Activated naive CD8-positive, alpha-beta T cell treated with anti-CD3 and anti-CD28 coated beads, Interleukin-2, amount 50 U/mL, for 24 hours (primary cell): ENCODE data around the gene LRRC9.
"Not testable (repeated sequence)": the region's sequence is repeated elsewhere in the genome, so short reads cannot be mapped to it uniquely, and the experiment has no call there.

Experiments
- ATAC-seq: fragments of 150-1000 bp; cut with Tn5 transposase; one replicate; pipeline ENCODE4 v1.10.0; 2021
- DNase-seq: peaks from one replicate; pipeline ENCODE4 v3.0.0; 2021
- H3K27ac Mint-ChIP-seq: one replicate; pipeline ENCODE4 v1.8.0; 2021; ENCODE audit warnings: mild to moderate bottlenecking, mixed read lengths
- H3K27me3 Mint-ChIP-seq: one replicate; pipeline ENCODE4 v1.8.0; 2021; ENCODE audit warnings: mixed read lengths
- H3K36me3 Mint-ChIP-seq: one replicate; pipeline ENCODE4 v1.8.0; 2021; ENCODE audit warnings: low read depth, mixed read lengths
- H3K4me1 Mint-ChIP-seq: one replicate; pipeline ENCODE4 v1.8.0; 2021; ENCODE audit warnings: mixed read lengths
- H3K4me3 Mint-ChIP-seq: one replicate; pipeline ENCODE4 v1.8.0; 2021; ENCODE audit warnings: mild to moderate bottlenecking, moderate library complexity, mixed read lengths
- H3K9me3 Mint-ChIP-seq: one replicate; pipeline ENCODE4 v1.8.0; 2021; ENCODE audit warnings: mixed read lengths

LRRC9 gene

DNA sequence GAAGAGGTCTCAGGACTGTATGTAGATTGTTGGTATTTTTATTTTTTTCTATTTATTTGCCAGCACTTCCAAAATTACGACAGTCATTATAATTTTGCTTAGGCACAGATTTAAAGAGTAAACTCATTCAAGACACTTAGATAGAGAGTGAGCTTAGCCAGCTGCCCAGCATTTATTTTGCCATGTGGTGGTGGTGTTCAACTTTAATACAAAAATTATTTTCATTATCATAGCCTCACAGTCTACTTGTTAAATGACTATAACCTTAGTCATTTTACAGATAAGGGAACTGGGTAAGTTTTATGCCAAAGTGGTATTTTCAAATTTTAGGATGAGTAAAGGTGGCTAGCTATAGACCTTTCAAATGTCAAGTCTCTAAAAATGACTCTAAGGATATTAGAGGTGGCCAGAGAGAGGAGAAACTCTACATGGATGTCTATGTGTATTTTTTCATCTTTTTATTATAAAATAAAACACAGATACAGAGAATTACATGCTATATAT is 66.7 kb downstream of the LRRC9 start:
- H3K4me3 Mint-ChIP-seq: no peak overlapping the region
- H3K4me1 Mint-ChIP-seq: no peaks in the 10 kb centered on the region
- no peaks in the 10 kb centered on the region for H3K27me3 Mint-ChIP-seq
- H3K27ac Mint-ChIP-seq: no peak overlapping the region
- ATAC-seq (no peak), DNase-seq (no peak)
- no peaks in the 10 kb centered on the region for H3K9me3 Mint-ChIP-seq
- no peaks in the 10 kb centered on the region for H3K36me3 Mint-ChIP-seq

DNA sequence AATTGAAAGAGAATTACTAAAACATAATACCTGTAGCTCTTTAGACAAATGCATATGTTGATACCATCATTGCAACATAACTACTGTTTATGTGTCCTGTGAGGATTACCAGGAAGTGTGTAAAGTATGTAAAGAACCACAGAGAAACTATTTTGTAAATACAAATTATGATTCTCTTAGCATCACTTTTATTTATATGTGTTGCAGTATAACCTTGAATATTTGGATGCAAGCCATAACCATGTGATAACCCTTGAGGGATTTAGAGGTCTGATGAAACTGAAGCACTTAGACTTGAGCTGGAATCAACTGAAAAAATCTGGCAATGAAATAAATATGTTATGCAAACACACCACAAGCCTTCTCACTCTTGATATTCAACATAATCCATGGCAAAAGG is 77.5 kb downstream of the LRRC9 start:
- H3K4me3 Mint-ChIP-seq: no peak overlapping the region
- H3K36me3 Mint-ChIP-seq: no peaks in the 10 kb centered on the region
- H3K9me3 Mint-ChIP-seq: no peaks in the 10 kb centered on the region
- H3K4me1 Mint-ChIP-seq: no peaks in the 10 kb centered on the region
- no peak overlapping the region for H3K27ac Mint-ChIP-seq
- DNase-seq: no peak
- H3K27me3 Mint-ChIP-seq: peaks cover 2% of the 10 kb centered on the region
- no peak for ATAC-seq

DNA sequence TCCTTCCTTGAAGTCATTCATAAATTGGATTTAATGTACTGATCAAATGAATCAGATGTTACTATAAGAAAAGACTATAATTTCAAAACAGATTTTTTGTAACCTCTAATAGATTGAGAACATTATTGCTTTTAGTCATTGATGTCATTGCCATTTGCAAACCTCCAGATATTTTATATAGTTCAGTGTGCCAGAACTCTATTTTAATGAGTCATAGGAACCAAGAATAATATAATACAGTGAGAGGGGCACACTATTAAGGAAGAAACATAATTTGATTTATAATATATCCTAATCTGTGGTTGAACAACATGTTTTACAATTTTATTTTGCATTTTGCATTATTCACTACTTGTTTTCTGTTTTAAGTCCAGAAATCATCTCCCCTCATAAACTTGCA is 78.0 kb downstream of the LRRC9 start:
- Mint-ChIP-seq H3K27me3 (peaks cover 2% of the 10 kb centered on the region), H3K9me3 (no peaks in the 10 kb centered on the region), H3K4me3 (no peak overlapping the region), H3K27ac (no peak overlapping the region), H3K4me1 (no peaks in the 10 kb centered on the region), H3K36me3 (no peaks in the 10 kb centered on the region)
- DNase-seq (no peak), ATAC-seq (no peak)

DNA sequence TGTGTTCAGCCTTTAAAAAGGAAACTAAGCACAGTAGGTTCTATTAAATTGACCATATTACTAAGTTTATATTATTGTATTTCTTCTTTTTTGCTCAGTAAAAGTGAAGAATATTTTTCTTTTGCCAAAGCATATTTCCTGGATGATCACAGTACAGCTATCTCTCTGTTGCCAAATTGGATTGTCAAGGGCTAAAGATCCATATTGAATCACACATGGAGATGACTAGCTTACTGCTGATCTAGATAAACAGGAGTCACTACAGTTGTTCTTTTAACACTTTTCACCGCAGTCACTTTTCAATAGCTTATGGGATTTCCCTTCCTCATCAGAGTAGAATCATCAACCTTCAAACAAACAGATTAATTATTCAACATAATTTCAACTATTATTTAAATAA is 78.6 kb downstream of the LRRC9 start:
- Mint-ChIP-seq H3K27ac (no peak overlapping the region), H3K9me3 (no peaks in the 10 kb centered on the region), H3K4me3 (no peak overlapping the region), H3K4me1 (no peaks in the 10 kb centered on the region), H3K36me3 (no peaks in the 10 kb centered on the region), H3K27me3 (peaks cover 2% of the 10 kb centered on the region)
- DNase-seq (no peak), ATAC-seq (no peak)

DNA sequence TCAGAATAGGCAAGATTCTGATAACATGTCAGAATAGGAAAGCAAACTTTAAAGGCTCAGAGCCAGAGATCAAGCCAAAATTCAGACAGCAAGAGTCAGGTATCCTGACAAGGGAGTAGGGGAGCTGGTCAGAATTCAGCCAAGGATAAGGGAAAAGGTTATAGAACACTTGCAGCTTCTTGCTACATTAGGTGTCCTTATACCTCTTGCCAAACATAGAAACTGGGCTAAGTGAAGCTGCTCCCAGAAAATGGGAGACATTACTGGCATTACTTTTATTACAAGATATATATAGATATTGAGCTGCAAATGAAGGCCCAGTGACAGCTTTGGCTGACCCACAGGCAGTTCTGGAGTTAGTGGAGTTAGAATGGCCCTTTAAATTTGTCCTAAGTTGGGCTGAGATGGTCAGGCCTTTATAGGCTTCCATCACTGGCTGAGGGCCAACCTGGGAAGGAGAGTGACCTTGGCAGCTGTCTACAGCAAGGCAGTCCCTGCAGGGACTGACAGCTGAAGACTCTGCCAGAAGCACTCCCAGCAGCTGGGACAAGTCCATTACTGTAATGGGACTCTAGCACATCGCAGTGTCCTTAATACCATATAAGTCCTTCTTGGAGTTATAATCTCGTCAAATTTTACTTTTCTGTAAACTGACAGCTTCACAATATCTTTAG is 83.0 kb downstream of the LRRC9 start:
- no peak overlapping the region for H3K27ac Mint-ChIP-seq

DNA sequence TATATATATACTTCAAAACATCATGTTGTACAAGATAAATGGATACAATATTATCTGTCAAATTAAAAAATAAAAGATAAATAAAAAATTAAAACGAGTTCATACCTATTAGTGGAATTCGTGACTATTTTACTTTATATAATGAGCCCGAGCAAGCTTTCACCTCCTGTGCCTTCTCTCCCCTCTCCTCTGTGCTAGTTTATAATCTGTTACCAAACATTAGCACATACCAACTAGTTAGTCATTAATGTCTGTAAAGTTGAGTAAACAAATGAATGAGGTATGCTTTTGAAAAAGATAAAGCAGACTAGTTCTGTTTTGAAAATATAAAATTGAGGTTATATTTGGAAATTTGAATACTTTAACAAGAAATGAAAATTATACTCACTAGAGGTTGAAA is 84.0 kb downstream of the LRRC9 start:
- Mint-ChIP-seq H3K27me3 (peaks cover 4% of the 10 kb centered on the region), H3K4me3 (no peak overlapping the region), H3K4me1 (no peaks in the 10 kb centered on the region), H3K9me3 (peaks cover under 1% of the 10 kb centered on the region), H3K36me3 (no peaks in the 10 kb centered on the region), H3K27ac (no peak overlapping the region)
- DNase-seq: no peak
- ATAC-seq: no peak

More for the DNA sequence above, 83.0 kb downstream of the LRRC9 start:
- Mint-ChIP-seq H3K36me3 (no peaks in the 10 kb centered on the region), H3K27me3 (peaks cover 4% of the 10 kb centered on the region), H3K9me3 (no peaks in the 10 kb centered on the region), H3K4me1 (no peaks in the 10 kb centered on the region), H3K4me3 (no peak overlapping the region)
- DNase-seq (no peak), ATAC-seq (no peak)

DNA sequence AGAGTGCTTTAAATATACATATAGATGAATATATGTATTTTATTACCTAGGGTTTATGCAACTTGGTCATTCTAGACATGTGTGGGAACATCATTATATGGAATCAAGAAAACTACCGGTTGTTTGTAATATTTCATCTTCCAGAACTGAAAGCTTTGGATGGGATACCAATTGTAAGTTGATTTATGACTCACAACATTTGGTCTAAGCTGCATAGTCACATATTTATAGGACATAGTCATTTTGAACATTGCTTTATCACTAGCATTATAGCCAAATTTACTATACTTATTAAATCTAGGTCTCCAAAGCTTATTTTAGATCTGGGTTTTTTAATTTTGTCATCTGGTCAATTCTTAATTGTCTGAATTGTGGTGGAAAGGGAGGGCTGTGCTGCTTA is 88.1 kb downstream of the LRRC9 start:
- Mint-ChIP-seq H3K4me3 (no peak overlapping the region), H3K9me3 (peaks cover 12% of the 10 kb centered on the region), H3K36me3 (peaks cover 2% of the 10 kb centered on the region), H3K27me3 (peaks cover 6% of the 10 kb centered on the region), H3K4me1 (no peaks in the 10 kb centered on the region), H3K27ac (no peak overlapping the region)
- DNase-seq (no peak), ATAC-seq (no peak)

DNA sequence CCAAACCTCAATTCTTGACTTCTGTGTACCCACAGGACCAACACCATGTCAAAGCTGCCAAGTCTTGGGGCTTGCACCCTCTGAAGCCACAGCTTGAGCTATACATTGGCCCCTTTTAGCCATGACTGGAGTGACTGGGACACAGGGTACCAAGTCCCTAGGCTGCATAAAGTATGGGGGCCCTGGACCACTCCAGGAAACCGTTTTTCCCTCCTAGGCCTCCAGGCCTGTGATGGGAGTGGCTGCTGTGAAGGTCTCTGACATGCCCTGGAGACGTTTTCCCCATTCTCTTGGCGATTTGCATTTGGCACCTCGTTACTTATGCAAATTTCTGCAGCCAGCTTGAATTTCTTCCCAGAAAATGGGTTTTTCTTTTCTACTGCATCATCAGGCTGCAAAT is 90.3 kb downstream of the LRRC9 start:
- ATAC-seq, H3K27ac Mint-ChIP-seq, DNase-seq, H3K4me3 Mint-ChIP-seq, H3K36me3 Mint-ChIP-seq, H3K4me1 Mint-ChIP-seq: not testable (repeated sequence)
- H3K9me3 Mint-ChIP-seq: peaks cover 23% of the 10 kb centered on the region
- peaks cover 11% of the 10 kb centered on the region for H3K27me3 Mint-ChIP-seq

DNA sequence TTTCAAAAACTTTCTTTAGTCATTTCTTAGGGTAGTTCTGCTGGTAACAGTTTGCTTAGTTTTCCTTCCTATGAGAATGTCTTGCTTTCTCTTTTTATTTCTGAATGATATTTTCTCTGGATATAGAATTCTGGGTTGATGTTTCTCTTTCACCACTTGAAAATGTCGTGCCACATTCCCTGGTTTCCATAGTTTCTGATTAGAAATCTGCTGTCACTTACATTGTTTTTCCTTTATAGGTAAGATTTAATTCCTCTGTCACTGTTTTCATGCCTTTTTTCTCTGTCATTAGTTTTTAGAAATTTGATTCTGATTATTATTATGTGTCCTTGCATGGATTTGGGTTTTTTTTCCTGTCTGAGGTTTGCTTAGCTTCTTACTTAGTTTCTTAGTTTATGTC is 94.5 kb downstream of the LRRC9 start:
- DNase-seq (no peak), ATAC-seq (no peak)
- Mint-ChIP-seq H3K27me3 (peaks cover 10% of the 10 kb centered on the region), H3K27ac (no peak overlapping the region), H3K4me1 (no peaks in the 10 kb centered on the region), H3K4me3 (no peak overlapping the region), H3K36me3 (no peaks in the 10 kb centered on the region), H3K9me3 (peaks cover 20% of the 10 kb centered on the region)

DNA sequence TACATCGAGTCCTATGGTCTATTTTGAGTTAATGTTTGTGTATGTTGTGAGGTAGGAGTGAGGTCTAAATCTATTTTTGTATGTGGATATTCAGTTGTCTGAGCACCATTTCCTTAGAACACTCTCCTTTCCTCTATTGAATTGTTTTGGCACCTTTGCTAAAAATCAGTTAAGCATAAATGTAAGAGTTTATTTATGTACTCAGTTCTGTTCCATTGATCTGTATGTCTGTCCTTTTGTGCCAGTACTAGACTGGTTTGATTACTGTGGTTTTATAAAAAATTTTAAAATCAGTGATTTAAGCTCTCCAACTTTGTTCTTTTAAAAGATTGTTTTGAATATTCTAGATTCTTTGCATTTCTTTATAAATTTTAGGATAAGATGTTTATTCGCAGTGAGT is 101.7 kb downstream of the LRRC9 start:
- DNase-seq (no peak), ATAC-seq (no peak)
- H3K4me3 Mint-ChIP-seq: no peak overlapping the region
- no peaks in the 10 kb centered on the region for H3K4me1 Mint-ChIP-seq
- no peaks in the 10 kb centered on the region for H3K9me3 Mint-ChIP-seq
- H3K27me3 Mint-ChIP-seq: peaks cover 14% of the 10 kb centered on the region
- H3K36me3 Mint-ChIP-seq: no peaks in the 10 kb centered on the region
- no peak overlapping the region for H3K27ac Mint-ChIP-seq

DNA sequence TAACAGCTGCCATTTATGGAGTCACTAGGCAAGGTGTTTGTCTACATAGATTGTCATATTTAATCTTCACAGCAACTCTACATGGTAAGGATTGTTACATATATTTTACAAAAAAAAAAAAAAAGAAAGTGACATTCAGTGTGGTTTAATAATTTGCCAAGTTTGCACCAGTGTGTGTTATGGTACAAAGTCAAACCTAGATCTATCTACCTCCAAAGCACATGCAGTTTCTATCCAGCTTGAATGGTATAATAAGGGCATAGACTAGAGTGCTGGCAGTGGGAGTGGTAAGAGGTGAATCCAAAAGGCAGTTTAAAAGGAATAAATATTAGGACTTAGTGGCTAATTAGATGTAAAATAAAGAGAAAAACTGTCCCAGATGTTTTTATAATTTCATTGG is 105.6 kb downstream of the LRRC9 start:
- H3K27me3 Mint-ChIP-seq: peaks cover 10% of the 10 kb centered on the region

DNA sequence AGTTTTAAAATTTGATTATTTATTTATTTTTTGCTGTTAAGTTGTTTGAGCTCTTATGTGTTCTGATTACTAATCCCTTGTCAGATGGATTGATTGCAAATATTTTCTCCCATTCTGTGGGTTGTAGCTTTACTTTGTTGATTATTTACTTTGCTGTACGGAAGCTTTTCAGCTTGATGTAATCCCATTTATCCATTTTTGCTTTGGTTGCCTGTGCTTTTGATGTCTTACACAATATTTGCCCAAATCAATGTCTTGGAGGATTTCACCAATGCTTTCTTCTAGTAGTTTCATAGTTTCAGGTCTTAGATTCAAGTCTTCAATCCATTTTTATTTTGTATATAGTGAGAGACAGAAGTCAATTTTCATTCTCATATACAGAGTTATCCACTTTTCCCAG is 115.2 kb downstream of the LRRC9 start:
- Mint-ChIP-seq H3K27ac (no peak overlapping the region), H3K4me1 (no peaks in the 10 kb centered on the region), H3K9me3 (no peaks in the 10 kb centered on the region), H3K27me3 (peaks cover 5% of the 10 kb centered on the region), H3K36me3 (no peaks in the 10 kb centered on the region), H3K4me3 (no peak overlapping the region)
- DNase-seq (no peak), ATAC-seq (no peak)

More for the DNA sequence above, 105.6 kb downstream of the LRRC9 start:
- H3K9me3 Mint-ChIP-seq: no peaks in the 10 kb centered on the region
- DNase-seq (no peak), ATAC-seq (no peak)
- H3K36me3 Mint-ChIP-seq: no peaks in the 10 kb centered on the region
- H3K27ac Mint-ChIP-seq: no peak overlapping the region
- no peak overlapping the region for H3K4me3 Mint-ChIP-seq
- no peaks in the 10 kb centered on the region for H3K4me1 Mint-ChIP-seq

DNA sequence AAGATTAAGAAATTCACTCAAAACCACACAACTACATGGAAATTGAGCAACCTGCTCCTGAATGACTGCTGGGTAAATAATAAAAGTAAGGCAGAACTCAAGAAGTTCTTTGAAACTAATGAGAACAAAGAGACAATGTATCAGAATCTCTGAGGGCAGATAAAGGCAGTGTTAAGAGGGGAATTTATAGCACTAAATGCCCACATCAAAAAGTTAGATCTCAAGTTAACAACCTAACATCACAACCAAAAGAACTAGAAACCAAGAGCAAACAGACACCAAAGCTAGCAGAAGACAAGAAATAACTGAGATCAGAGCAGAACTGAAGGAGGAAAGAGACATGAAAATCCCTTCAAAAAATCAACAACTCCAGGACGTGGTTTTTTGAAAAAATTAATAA is 128.0 kb downstream of the LRRC9 start:
- not testable (repeated sequence) for H3K4me3 Mint-ChIP-seq, ATAC-seq, H3K36me3 Mint-ChIP-seq, H3K27me3 Mint-ChIP-seq, DNase-seq, H3K27ac Mint-ChIP-seq
- peaks cover 13% of the 10 kb centered on the region for H3K9me3 Mint-ChIP-seq
- peaks cover 40% of the 10 kb centered on the region for H3K4me1 Mint-ChIP-seq

DNA sequence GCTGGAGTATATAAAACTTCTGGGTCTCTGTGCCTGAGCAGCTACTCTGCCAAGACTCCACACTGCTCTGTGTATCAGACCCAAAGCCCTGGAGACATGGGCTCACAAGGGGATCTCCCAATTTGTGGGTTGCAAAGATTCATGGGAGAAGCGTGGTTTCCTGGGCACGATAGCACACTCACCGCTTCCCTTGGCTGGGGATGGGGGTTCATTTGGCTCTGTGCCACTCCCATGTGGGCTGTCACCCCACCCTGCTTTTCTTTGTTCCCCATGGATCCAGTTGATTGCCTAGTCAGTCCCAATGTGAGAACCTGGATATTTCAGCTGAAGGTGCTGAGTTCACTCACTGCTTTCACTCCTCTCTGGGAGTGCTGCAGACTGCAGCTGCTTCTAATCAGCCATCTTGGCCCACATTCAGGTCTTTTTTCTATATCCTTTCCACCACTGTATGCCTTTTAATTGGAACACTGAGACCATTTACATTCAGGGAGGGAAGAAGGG is 131.8 kb downstream of the LRRC9 start:
- Mint-ChIP-seq H3K36me3 (no peaks in the 10 kb centered on the region), H3K27me3 (peaks cover 2% of the 10 kb centered on the region), H3K27ac (no peak overlapping the region), H3K4me1 (peaks cover 40% of the 10 kb centered on the region), H3K4me3 (no peak overlapping the region), H3K9me3 (no peaks in the 10 kb centered on the region)
- ATAC-seq: peak; percentile 57
- peak; percentile 9 for DNase-seq

DNA sequence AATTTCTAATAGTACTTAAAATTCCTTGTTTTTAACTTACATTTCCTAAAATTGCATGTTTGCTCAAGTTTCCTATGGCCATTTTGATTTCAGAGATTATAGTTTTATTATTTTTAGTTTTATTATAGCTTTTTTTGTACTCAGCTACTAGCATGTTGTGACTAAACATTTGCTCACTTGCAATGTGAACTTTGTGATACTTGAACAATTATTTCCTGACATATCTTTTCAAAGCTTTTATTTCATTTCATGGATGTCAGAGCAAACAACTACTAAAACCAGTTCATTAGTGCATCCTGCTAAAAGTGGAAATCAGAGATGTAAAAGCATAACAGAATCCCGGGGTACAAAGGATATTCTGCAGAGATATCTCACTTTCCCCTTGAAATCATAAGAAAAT is 138.1 kb downstream of the LRRC9 start:
- H3K27me3 Mint-ChIP-seq: peaks cover 4% of the 10 kb centered on the region
- H3K9me3 Mint-ChIP-seq: no peaks in the 10 kb centered on the region
- no peak overlapping the region for H3K27ac Mint-ChIP-seq
- no peak for DNase-seq
- ATAC-seq: no peak
- H3K4me1 Mint-ChIP-seq: no peaks in the 10 kb centered on the region
- no peak overlapping the region for H3K4me3 Mint-ChIP-seq
- no peaks in the 10 kb centered on the region for H3K36me3 Mint-ChIP-seq

DNA sequence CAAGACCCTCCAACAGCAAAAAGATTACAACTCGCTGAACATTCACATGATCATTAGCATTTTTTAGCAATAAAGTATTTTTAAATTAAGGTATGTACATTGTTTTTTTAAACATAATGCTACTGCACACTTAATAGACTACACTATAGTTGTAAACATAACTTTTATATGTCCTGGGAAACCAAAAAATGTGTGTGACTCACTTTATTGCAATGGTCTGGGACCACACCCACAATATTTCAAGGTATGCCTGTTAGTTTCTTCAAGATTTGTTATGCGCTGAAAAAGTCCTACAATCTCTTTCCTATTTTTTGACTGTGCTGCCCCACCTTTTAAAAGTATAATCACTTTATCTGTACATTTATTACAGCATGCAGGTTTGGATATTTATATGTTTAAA is 141.4 kb downstream of the LRRC9 start:
- H3K4me1 Mint-ChIP-seq: no peaks in the 10 kb centered on the region
- H3K9me3 Mint-ChIP-seq: no peaks in the 10 kb centered on the region

More for the DNA sequence above, 141.4 kb downstream of the LRRC9 start:
- Mint-ChIP-seq H3K27me3 (peaks cover 5% of the 10 kb centered on the region), H3K27ac (no peak overlapping the region), H3K36me3 (no peaks in the 10 kb centered on the region), H3K4me3 (no peak overlapping the region)
- ATAC-seq (no peak), DNase-seq (no peak)
